Progenitor cell of endocrine pancreas (in vitro differentiated cells): ENCODE results near the gene SLC4A1AP. TPM values are rescaled to one million over a fixed set of nuclear protein-coding genes. Genes with fewer than 3 reads are reported as not detected.
"Not testable (repeated sequence)": the region's sequence is repeated elsewhere in the genome, so short reads cannot be mapped to it uniquely, and the experiment has no call there.

Source experiments
- DNase-seq: peaks from one replicate; pipeline ENCODE4 v3.0.0; 2021; ENCODE audit warnings: low spot score; ENCODE audit not compliant: unreplicated experiment
- H3K27ac Mint-ChIP-seq: 2 replicates; pipeline ENCODE4 v1.8.0; 2021; ENCODE audit warnings: mild to moderate bottlenecking, moderate library complexity, mixed read lengths
- H3K27me3 Mint-ChIP-seq: 2 replicates; pipeline ENCODE4 v1.8.0; 2021; ENCODE audit warnings: mixed read lengths
- H3K36me3 Mint-ChIP-seq: 2 replicates; pipeline ENCODE4 v1.8.0; 2022; ENCODE audit warnings: mixed read lengths; ENCODE audit not compliant: insufficient read depth
- H3K4me1 Mint-ChIP-seq: 2 replicates; pipeline ENCODE4 v1.8.0; 2021; ENCODE audit warnings: low read depth, mixed read lengths
- H3K4me3 Mint-ChIP-seq: 2 replicates; pipeline ENCODE4 v1.8.0; 2021; ENCODE audit warnings: low read depth, mild to moderate bottlenecking, moderate library complexity, mixed read lengths
- H3K9me3 Mint-ChIP-seq: 2 replicates; pipeline ENCODE4 v1.8.0; 2021; ENCODE audit warnings: low read depth, mixed read lengths
- total RNA-seq: library from RNA; stranded (reverse); gene quantifications from 2 replicates; pipeline ENCODE4 v1.2.1, GENCODE V29; 2021
- TF ChIP-seq, protein P1 (sequence below): fragments of 200-600 bp; sonication (generic); IDR thresholded peaks from one replicate; pipeline ENCODE4 v1.5.0; 2021; ENCODE audit warnings: antibody characterized with exemption, mild to moderate bottlenecking; ENCODE audit not compliant: unreplicated experiment

Gene SLC4A1AP
- total RNA-seq, 1 donor from 2014 or later: 19.5 TPM

DNA sequence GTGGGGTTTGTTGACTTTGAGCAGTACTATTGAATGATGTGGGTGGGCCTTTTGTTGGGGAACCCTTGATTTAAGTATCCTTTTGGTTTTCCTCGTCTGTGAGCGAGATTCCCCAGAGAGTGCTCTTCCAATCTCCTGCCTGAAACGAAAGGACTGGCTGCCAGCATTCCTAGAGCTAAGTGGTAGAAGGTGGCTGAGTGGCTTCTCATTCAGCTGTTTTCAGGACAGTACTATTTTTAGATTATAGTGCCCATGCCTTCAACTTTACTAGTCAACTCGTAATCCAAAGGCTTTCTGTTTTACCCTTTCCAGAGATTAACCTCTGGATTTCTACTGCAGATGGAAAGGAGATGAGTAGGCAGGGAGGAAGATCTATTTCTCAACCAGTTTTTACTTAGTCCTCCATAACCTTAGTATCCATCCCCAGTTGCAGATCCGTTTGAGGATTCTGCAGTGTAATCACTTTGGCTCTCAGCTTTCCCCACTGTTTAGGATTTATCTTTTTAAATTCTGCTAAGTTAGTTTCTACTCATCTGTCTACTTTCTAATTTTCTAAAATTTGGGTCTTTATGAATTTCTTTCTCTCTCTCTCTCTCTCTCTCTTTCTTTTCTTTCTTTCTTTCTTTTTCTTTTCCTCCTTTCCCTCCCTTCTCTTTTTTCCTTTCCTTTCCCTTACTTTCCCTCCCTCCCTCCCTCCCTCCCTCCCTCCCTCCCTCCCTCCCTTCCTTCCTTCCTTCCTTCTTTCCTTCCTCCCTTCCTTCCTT lies 9.2 kb downstream of the SLC4A1AP start:
- no peak for DNase-seq
- no peak overlapping the region for H3K4me3 Mint-ChIP-seq
- peak overlapping the region; percentile 82 for H3K27ac Mint-ChIP-seq
- no peaks in the 10 kb centered on the region for H3K9me3 Mint-ChIP-seq
- TF ChIP-seq, protein P1, sequence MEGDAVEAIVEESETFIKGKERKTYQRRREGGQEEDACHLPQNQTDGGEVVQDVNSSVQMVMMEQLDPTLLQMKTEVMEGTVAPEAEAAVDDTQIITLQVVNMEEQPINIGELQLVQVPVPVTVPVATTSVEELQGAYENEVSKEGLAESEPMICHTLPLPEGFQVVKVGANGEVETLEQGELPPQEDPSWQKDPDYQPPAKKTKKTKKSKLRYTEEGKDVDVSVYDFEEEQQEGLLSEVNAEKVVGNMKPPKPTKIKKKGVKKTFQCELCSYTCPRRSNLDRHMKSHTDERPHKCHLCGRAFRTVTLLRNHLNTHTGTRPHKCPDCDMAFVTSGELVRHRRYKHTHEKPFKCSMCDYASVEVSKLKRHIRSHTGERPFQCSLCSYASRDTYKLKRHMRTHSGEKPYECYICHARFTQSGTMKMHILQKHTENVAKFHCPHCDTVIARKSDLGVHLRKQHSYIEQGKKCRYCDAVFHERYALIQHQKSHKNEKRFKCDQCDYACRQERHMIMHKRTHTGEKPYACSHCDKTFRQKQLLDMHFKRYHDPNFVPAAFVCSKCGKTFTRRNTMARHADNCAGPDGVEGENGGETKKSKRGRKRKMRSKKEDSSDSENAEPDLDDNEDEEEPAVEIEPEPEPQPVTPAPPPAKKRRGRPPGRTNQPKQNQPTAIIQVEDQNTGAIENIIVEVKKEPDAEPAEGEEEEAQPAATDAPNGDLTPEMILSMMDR: no peak
- H3K36me3 Mint-ChIP-seq: peaks cover 20% of the 10 kb centered on the region
- H3K4me1 Mint-ChIP-seq: no peaks in the 10 kb centered on the region
- H3K27me3 Mint-ChIP-seq: no peaks in the 10 kb centered on the region

DNA sequence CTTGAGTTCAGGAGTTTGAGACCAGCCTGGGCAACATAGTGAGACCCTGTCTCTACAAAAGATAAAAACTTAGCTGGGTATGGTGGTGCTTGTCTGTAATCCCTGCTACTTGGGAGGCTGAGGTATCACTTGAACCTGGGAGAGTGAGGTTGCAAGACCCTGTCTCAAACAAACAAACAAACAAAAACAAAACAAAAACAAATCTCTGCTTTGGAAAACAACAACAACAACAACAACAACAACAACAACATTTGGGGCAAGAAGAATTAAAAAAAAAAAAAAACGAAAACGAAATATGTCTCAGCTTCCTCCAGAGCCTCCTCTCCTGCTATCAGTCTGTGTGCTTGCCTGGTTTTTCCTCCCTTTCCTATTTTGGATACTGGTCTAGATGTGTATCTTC lies 16.9 kb downstream of the SLC4A1AP start:
- Mint-ChIP-seq H3K27me3 (no peaks in the 10 kb centered on the region), H3K36me3 (peaks cover 22% of the 10 kb centered on the region), H3K9me3 (no peaks in the 10 kb centered on the region), H3K27ac (no peak overlapping the region), H3K4me1 (no peaks in the 10 kb centered on the region), H3K4me3 (no peak overlapping the region)
- DNase-seq: no peak
- TF ChIP-seq, protein P1: no peak

DNA sequence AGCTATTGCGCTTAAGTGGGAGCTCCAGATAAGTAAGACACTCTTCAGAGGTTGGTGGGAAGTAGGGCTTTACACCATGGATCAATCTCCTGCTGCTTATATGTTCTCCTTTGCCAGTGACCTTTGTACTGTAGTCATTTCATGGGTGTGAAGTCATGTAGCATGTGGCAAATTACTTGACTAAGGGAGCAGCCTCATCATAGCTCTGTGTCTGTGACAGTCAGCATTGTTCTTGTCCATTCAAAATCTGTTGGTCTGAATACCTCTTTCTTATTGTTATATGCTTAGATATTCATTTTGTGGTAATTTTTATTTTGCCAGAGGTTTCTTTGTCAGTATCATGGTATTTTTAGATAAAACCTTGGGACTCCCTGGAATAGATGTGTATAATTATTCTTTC lies 18.2 kb downstream of the SLC4A1AP start:
- no peak overlapping the region for H3K4me3 Mint-ChIP-seq
- no peaks in the 10 kb centered on the region for H3K4me1 Mint-ChIP-seq
- H3K27me3 Mint-ChIP-seq: no peaks in the 10 kb centered on the region
- DNase-seq: no peak
- H3K27ac Mint-ChIP-seq: peak overlapping the region; percentile 90
- H3K9me3 Mint-ChIP-seq: no peaks in the 10 kb centered on the region
- TF ChIP-seq, protein P1: no peak
- peaks cover 21% of the 10 kb centered on the region for H3K36me3 Mint-ChIP-seq

DNA sequence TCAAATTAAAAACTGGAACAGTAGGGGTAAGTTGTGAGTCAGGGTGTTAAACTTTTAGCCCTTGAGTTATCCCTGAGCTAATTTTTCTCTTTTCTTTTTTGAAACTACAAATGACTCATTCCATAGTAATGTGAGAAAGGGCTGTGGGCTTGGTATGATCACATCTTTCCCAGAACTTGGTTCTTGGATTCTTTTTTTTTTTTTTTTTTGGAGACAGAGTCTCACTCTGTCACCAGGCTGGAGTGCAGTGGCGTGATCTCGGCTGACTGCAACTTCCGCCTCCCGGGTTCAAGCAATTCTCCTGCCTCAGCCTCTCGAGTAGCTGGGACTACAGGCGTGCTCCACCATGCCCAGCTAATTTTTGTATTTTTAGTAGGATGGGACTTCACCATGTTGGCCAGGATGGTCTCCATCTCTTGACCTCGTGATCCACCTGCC lies 18.7 kb downstream of the SLC4A1AP start:
- not testable (repeated sequence) for DNase-seq, H3K4me3 Mint-ChIP-seq, H3K27me3 Mint-ChIP-seq, H3K4me1 Mint-ChIP-seq, H3K9me3 Mint-ChIP-seq
- peaks cover 21% of the 10 kb centered on the region for H3K36me3 Mint-ChIP-seq
- H3K27ac Mint-ChIP-seq: peak overlapping the region; percentile 90

DNA sequence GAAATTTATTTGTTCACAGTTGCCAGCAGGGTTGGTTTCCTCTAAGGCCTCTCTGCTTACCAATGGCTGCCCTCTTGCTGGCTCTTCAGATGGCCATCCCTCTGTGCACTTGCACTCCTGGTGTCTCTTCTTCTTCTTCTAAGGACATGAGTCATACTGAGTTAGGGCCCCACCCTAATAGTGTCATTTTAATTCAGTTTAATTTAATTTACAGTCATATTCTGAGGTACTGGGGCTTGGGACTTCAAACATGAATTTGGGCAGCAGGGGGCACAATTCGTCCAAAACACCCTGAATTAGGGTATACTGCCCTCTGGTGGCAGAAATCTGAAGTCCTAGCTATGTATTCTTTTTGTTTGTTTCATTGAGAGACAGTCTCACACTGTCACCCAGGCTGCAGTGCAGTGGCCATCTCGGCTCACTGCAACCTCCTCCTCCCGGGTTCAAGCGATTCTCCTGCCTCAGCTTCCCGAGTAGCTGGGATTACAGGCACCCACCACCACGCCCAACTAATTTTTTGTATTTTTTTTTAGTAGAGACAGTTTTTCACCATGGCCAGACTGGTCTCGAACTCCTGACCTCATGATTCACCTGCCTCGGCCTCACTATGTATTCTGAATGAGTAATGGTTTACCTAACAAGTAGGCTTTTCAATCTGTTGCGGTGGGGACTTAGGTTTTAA lies 19.8 kb downstream of the SLC4A1AP start:
- peak overlapping the region; percentile 84 for H3K27ac Mint-ChIP-seq
- TF ChIP-seq, protein P1: peak; percentile 99
- H3K4me3 Mint-ChIP-seq: no peak overlapping the region
- peak; percentile 75 for DNase-seq
- no peaks in the 10 kb centered on the region for H3K4me1 Mint-ChIP-seq
- peaks cover 20% of the 10 kb centered on the region for H3K36me3 Mint-ChIP-seq
- H3K9me3 Mint-ChIP-seq: no peaks in the 10 kb centered on the region
- no peaks in the 10 kb centered on the region for H3K27me3 Mint-ChIP-seq

DNA sequence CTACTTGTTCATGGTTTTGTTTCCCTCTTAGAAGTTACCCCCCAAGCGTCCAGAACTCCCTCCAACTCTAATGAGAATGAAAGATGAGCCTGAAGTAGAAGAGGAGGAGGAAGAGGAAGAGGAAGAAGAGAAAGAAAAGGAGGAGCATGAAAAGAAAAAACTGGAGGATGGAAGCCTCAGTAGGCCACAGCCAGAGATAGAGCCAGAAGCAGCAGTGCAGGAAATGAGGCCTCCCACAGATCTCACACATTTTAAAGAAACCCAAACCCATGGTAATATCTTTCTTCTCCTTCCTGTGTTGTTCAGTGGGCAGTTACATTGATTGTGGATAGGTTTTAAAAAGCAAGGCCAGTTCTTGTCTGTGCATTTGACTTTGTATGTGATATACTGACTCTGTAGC lies 21.3 kb downstream of the SLC4A1AP start:
- DNase-seq, H3K4me3 Mint-ChIP-seq, H3K27ac Mint-ChIP-seq, H3K4me1 Mint-ChIP-seq, H3K9me3 Mint-ChIP-seq, H3K27me3 Mint-ChIP-seq: not testable (repeated sequence)
- H3K36me3 Mint-ChIP-seq: peaks cover 17% of the 10 kb centered on the region
